ENCODE results near the gene EMILIN3. TPM values are rescaled to one million over a fixed set of nuclear protein-coding genes. Genes with fewer than 3 reads are reported as not detected.
"Not testable (repeated sequence)": the region's sequence is repeated elsewhere in the genome, so short reads cannot be mapped to it uniquely, and the experiment has no call there.

The EMILIN3 gene
- total RNA-seq, 1 donor from 2014 or later: 0.72 TPM

- DNase-seq (ENCODE audit: low spot score): no peak
Observed at GRCh38 chr20:41318271-41318649, 48.4 kb downstream of the EMILIN3 start.

- peak; percentile 99 for DNase-seq (ENCODE audit: low spot score)
Observed at GRCh38 chr20:41317546-41318270, 48.9 kb downstream of the EMILIN3 start, which contains the start of gene ZHX3. Gene ZHX3 (minus strand): TSS chr20:41317731. CDS start chr20:41204916, 112,815 bp downstream.

GRCh38 chr20:41316602-41317545, 49.7 kb downstream of the EMILIN3 start:
- DNase-seq (ENCODE audit: low spot score): peak; percentile 66

GRCh38 chr20:41316051-41316450, 50.6 kb downstream of the EMILIN3 start:
- DNase-seq (ENCODE audit: low spot score): no peak

GRCh38 chr20:41314386-41314785, 52.2 kb downstream of the EMILIN3 start:
- no peak for DNase-seq (ENCODE audit: low spot score)

- not testable (repeated sequence) for DNase-seq (ENCODE audit: low spot score)
Observed at GRCh38 chr20:41312009-41312408, 54.6 kb downstream of the EMILIN3 start.

Other genes starting within 250 kb of the EMILIN3 start
- 39.5 TPM for gene PLCG1, start 229.3 kb downstream of the EMILIN3 start, total RNA-seq (ENCODE audit: insufficient read depth, low replicate concordance)
- 11.6 TPM for gene ZHX3, start 49.1 kb downstream of the EMILIN3 start, total RNA-seq (ENCODE audit: insufficient read depth, low replicate concordance)
- gene LPIN3, start 26.0 kb downstream of the EMILIN3 start, total RNA-seq (ENCODE audit: insufficient read depth, low replicate concordance): 6.3 TPM

Data from umbilical cord (tissue), 2 donors.